ENCODE results near the gene RPE65.
A peak's percentile ranks its signal among the peaks of the same experiment; 100 is the strongest.
"Not testable (repeated sequence)": the region's sequence is repeated elsewhere in the genome, so short reads cannot be mapped to it uniquely, and the experiment has no call there.

RPE65 gene

DNA sequence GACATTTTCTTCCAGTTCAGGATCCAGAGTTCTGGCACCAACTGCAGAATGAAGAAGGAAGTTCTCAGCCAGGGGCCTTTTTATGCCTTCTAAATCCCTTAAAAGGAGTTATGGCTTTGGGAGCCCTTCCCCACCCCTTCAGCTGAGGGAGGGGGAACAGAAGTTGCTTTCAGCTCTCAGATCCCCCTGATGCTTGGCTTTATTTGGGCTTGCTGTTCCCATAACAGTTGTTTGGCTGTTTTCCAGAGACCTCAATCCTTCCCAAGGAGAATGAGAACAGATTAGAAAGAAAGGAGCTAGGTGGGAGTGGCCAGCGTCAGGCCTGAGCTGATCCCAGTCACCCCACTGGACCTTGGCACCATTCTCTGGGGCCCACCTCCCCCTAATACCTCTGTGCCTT, at the start of gene RPE65:
Gene RPE65, minus strand, starts transcription at position 54 of the 400 bp plus-strand sequence. Its CDS starts 49 bp downstream, at position 5.
- peak; percentile 29 for DNase-seq (ENCODE audit: low spot score)

DNA sequence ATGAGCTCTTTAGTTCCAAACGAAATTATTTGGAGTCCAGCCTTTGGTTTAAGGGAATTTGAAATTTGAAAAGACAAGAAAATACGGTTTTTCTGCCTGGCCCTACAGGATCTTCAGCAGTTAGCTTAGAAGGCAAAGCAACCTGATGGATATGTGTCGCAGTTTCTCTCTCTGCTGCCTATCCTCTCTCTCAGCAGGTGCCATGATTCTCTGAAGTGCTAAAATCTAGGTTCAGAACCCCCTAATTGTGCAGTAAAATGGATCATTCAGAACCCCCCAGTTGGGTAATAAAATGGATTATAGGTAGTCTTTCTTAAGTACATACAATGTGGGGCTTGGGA, 47.6 kb upstream of the RPE65 start:
- DNase-seq (ENCODE audit: low spot score): no peak

DNA sequence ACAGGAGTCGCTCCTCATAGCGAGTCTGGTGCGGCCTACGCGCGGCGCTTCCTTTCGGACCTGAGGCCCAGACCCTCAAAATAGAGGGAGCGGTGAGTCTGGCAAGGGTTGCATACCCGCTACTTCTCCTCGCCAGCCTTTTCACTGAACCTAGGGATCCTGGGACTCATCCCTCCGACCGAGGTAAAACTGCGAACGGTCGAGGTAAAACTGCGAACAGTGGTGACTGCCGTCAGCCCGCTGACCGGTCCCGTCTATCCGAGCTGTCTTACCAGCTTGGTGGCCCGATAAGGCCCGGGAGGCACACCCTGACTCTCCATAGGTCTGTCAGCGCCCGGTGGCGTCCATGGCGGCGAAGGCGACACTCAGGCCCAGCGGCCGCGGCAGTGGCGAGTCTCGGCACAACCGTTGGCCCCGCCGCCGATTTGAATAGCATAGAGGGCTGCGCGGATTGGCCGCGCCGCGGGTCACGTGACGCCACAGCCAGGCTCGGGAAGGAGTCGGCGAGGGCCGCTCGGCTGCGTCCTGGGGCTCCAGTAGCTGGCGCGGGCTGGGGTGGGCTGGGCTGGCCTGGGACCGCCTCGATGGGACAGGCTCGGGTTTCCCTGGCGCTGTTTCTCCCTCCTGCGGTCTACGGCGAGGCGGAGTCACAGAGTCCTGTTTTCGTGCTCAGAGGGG, 47.1 kb upstream of the RPE65 start, which contains the start of gene DEPDC1:
Gene DEPDC1, minus strand, starts transcription at position 403 of the 678 bp plus-strand sequence. Its CDS starts 83 bp downstream, at position 320.
- peak; percentile 95 for DNase-seq (ENCODE audit: low spot score)

DNA sequence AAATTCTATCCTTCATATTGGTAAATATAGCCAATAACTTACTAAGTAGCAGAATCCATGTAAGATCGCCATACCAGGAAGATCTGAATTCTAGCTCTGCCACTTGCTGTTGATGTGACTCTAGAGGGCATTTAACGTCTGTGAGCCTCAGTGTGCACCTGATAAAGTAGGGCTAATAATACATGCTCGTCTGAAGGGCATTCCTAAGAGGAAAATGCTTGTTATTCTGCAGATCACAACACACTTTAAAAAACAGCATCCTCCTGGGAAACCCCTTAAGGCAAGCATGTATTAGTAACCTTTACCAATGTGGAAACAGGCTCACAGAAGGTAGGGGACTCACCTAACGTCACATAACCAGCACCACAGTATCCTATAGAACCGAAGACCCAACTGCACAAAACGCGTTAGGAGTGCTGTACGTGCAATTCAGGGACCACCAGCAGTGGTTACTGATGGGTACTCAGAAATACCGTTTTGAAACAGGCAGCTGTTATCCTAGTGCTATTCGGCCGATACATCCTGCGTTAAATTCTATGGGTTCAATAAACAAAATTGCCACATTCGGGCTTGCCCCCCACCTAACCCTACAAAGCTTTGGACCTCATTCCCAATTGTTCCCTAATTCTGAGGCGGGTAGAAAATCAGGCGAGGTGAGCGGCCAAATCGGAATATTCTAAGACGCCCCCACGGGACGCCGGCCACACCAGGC, 46.4 kb upstream of the RPE65 start:
- DNase-seq (ENCODE audit: low spot score): no peak

DNA sequence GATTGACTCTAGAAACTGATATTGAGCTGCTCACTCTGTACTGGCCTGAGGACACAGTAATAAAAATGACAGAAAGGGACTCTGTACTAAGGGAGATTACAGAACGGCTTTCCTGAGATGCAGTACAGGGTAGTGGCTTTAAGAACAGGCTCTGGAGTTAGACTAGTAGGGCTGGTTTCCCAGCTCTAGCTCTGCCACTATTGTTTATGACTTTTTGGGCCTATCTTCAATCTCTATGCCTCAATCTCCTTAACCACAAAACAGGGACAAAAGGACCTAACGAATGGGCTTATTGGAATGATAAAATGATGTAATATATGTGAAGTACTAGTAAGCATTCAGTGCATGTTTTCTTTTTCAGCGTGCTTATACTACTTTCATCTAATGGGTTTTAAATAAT, 45.8 kb upstream of the RPE65 start:
- DNase-seq (ENCODE audit: low spot score): no peak

DNA sequence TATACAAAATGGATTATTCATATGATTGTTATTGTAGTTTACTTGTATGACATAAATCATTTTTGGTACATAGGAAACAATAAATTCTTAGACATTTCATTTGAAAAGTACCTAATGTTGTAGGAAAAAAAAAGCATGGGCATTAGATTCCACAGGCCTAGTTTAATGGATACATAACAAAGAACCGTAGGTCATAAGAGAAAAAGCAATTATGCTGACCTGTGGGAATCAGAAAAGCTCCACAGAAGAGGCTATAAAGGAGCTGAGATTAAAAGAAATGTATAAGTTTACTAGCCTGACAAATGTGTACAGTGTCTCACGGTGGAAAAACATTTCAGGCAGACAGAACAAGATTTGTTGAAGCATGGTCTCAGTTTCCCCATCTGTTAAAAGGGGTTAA, 43.4 kb upstream of the RPE65 start:
- DNase-seq (ENCODE audit: low spot score): no peak

DNA sequence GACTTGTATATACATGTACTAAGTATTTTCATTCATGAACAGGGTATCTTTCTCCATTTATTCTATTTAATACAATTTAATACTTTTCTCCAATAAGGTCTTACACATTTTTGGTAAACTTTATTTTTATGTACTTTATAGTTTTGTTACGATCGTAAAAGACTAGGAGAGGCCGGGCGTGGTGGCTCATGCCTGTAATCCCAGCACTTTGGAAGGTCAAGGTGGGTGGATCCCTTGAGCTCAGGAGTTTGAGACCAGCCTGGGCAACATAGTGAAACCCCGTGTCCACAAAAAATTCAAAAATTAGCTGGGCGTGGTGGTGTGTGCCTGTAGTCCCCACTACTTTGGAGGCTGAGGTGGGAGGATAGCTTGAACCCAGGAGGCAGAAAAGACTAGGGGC, 42.5 kb upstream of the RPE65 start:
- not testable (repeated sequence) for DNase-seq (ENCODE audit: low spot score)

DNA sequence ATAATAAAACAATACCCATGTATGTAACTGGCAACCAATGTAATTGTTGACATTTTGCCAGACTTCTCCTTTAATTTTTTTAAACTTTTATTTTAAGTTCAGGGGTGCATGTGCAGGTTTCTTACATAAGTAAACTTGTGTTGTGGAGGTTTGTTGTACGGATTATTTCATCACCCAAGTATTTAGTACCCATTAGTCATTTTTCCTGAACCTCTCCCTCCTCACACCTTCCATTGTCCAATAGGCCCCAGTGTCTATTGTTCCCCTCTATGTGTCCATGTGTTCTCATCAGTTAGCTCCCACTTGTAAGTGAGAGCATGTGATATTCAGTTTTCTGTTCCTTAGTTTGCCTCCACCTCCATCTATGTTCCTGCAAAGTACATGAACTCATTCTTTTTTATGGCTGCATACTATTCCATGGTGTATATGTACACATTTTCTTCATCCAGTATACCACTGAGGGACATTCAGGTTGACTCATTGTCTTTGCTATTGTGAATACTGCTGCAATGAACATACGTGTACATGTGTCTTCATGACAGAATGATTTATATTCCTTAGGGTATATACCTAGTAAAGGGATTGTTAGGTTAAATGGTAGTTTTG, 40.4 kb upstream of the RPE65 start:
- no peak for DNase-seq (ENCODE audit: low spot score)

DNA sequence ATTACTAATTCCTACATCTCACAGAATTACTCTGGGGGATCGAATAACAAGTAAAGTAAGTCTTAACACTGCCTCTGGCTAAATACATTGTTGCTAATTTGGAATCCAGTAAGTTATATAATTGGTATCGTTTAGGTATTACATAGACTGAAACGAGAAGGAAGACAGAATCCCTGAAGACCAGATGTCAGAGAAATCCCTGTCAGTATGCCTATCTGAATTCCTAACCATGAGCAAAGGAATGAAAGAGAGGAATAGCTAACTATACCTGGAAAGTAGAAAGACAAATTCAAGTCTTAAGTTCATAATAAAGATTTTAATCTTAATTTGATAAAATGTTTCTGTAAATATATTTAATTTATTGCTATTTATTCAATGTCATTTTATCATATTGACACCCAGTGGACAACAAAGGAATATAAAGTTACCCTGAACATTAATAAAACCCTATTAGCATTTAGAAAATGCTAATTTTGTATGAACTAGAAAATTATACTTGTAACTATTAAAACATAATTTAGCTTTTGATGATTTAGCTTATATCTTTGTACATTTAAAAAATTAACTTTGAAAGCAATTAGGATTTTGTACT, 35.8 kb upstream of the RPE65 start:
- no peak for DNase-seq (ENCODE audit: low spot score)

DNA sequence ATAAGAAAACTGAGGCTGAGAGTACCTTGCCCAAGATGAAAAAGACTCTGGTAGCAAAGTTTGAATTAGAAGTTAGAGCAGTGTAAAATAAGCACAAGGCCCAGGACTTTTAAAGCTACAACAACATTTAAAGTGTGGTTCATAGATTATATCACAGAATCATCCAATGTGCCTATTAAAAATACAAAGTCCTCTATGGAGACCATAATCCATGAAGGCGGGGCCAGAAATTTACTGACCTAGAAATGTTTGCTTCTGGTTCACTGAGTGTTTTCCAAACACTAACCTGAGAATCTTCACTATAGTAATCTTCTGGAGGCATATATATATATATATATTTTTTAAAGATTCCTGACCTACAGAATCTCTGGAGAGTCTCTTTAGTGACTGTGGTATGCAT, 34.9 kb upstream of the RPE65 start:
- DNase-seq (ENCODE audit: low spot score): no peak

DNA sequence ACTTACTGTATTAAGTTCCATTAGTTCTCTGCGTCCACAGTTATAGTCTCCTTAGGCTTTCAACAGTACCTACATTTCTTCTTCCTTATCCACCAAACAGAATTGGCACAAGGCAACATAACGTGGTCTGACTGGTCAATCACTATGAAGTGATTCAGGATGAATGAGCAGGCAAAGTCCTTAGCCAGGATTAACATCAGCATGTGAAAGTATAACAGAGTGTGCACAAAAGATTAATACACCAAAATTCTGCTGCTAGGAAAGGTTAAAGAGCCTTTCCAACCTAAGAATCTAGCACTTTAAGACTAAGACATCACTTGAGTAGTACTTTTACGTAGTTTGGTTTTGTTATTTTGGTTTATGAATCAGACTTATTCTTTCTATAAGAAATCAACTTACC, 31.3 kb upstream of the RPE65 start:
- no peak for DNase-seq (ENCODE audit: low spot score)

DNA sequence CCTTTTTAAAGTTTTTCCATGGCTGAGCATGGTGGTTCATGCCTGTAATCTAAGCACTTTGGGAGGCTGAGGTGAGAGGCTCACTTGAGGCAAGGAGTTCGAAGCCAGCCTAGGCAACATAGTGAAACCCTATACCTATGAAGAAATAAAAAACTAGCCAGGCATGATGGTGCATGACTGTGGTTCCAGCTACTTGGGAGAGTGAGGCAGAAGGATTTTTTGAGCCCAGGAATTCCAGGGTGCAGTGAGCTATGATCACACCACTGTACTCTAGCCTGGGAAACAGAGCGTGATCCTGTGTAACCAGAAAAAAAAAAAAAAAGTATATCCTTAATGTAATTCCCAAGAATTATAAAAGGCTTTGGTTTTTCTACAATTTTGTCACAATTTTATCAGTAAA, 29.7 kb upstream of the RPE65 start:
- no peak for DNase-seq (ENCODE audit: low spot score)

DNA sequence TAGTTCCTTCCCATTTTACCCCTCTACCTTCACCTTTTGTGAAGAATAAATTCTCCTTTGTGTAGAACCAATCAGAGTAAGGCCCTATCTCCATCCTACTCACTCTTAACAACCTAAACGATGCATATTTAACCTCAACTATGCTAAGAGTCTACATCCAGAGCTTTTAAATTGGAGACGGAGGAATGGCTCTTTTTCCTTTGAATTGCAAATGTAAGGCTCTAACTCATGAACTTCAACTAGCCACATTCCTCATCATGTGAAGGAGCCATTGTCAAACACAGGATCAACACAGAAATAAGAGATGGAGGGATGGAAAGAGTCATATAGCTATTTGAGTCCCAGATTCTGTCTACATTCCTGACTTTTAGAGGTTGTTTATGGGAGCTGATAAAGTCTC, 28.9 kb upstream of the RPE65 start:
- DNase-seq (ENCODE audit: low spot score): no peak

DNA sequence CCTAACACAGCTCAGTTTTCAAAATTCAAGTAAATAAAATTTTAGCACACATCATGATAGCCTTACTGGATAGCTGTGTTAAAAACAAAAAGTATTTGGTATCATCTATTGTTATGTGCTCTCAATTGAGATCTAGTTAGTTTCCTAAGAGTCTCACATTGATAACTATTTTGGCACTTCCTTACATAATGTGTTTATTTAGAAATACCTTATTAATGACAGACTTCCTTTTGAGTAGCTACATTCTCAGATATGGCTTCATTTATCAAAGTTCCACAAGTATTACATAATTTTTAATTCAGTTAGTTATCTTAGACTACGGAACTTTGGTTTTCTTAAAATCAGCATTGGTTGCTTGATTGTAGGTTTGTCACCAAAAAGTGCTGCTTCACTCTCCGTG, 26.9 kb upstream of the RPE65 start:
- not testable (repeated sequence) for DNase-seq (ENCODE audit: low spot score)

DNA sequence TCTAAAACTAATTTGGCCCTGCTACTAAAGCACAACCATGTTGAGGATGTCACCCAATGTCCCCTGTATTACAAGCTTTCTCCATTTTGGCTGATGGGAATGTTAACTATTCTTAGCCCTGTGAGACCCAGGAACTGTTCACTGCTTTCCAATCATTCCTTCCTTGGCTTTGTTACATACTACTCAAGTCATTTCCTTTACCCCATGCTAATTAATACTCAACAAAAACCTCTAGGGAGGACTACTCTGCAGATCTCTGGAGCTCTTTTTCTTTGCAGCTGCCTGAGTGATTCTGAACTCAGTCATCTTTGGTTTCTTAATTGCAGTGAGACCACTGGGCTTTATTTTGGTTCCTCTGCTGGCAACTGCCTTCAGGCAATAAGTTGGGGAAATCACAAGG, 23.3 kb upstream of the RPE65 start:
- DNase-seq (ENCODE audit: low spot score): no peak

DNA sequence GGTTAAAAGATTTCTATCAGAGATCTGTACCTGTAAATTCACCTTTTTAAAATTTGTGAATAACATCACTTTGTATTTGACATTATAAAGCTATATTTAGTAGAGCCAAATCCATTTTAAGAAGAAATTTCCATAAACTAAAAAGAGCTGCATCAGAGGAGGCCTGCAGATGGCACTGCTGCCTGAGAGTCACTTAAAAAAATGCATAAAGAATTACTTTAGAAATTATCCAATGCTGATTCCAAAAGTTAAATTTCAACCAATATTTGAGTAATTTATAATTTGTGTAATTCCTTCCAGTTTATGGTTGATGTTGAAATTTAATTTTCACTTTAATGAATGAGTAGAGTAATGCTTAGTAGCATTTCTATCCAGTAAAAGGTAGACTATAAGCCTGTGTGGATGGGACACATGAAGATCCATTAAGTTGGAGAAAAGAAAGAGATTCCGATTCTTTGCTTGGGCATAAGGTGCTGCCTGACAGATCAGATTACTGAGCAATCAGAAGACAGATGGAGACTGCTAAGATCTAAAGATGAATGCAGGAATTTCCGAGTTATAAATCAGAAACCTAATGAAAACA, 20.7 kb upstream of the RPE65 start:
- peak; percentile 22 for DNase-seq (ENCODE audit: low spot score)

DNA sequence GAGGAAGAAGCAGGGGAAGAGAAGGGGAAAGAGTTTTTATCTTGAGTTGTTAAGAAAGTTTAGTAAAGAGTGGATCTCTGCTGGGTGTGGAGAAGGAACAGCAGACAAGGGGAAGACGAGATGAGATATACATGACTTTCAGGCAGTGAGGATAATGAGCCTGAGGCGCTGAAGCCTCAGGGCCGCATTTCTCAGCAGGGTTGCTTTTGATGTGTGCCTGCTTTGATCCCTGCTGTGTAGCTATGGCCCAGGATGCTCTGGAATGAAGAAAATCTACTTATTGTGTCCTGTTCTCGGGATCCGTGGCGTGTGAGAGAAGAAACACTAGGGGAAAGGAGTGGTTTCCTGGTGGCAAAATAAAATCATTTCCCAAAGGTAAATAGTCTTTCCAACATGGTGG, 15.1 kb upstream of the RPE65 start:
- no peak for DNase-seq (ENCODE audit: low spot score)

DNA sequence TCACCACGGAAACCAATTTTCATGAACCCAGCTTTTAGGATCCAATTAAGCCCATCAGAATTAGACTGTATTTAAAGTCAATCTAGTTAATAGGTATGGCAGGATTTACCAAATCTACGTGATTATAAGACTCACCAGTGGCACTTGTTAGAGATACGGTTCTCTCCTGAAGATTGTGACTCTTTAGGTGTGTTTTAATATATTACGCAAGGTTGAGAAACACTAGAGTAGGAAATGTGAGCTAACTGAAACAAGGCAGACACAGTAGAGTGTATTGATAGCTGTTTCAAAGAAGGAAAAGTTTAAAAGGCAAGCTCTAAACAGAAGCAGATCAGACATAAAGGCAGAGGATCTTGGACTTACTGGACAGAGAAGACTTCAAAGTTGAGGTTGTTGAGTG, 11.2 kb upstream of the RPE65 start:
- no peak for DNase-seq (ENCODE audit: low spot score)

DNA sequence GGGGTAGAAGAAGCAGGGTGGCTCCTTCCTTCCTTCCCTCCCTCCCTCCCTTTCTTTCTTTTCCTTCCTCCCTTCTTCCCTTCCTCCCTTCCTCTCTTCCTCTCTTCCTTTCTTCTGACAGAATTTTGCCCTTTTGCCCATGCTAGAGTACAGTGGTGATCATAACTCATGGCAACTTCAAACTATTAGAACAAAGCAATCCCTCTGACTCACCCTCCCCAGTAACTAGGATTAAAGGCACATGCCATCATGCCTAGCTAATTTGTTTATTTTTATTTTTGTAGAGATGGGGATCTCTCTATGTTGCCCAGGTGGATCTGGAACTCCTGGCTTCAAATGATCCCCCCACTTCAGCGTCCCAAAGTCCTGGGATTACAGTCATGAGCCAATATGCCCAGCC, 10.0 kb upstream of the RPE65 start:
- no peak for DNase-seq (ENCODE audit: low spot score)

DNA sequence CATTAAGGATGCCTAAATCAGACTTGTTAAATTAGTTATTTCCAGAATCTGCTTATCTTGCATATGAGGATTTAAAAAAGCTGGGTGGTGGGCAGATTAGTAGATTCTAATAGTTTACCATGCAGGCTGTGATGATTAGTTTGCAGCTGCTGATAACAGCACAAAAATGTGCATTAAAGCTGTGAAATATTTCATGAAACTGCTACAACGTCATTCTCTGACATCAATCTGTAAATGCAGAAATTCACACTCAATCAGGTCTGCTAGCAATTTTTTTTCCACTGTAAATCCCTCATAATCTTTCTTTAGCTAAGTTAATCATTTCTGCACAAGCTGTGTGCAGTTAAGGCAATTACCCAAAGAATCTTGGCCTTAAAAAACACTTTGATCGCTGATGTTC, 9.3 kb upstream of the RPE65 start:
- DNase-seq (ENCODE audit: low spot score): no peak

DNA sequence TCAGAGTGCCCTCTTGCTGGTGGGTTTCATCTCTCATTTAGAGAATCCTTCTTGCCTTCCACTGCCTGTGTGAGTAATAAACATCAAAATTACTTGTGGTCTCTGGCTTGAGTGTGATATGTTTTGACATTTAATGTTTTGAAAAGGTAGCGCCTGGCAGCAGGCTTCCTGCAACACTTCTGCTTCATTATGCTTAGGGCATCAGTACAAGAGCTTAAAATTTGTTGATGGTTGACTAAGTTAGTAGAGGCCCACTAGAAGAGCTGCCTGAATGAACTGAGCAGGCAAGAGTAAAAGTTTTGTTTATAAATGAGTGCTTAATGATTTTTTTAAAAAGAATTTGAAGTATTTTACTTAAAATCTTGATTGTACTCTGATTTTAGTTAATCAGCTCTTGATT, 6.4 kb upstream of the RPE65 start:
- no peak for DNase-seq (ENCODE audit: low spot score)

DNA sequence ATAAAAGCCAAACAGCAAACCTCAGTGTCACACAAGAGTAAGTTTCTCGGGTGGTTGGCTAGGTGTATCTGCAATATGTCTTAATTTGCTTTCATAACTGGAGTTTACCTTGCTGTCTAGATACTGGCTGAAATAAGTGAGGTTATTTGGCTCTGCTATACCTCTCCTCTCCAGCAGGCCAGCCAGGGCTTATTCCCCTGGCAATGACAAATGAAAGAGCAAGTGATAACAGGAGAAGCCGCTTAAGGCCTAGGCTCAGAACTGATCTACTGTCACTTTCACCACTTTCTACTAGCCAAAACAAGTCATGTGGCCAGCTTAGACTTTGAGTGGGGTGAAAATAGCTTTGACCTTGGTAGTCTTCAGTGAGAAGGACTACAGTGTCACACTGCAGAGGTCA, 4.8 kb upstream of the RPE65 start:
- no peak for DNase-seq (ENCODE audit: low spot score)

Data from Ammon's horn (tissue), 1 donor.